H1 (cell line): ENCODE results near the gene IP6K1. TPM values are rescaled to one million over a fixed set of nuclear protein-coding genes. Genes with fewer than 3 reads are reported as not detected.

Experiments
- CTCF ChIA-PET: fragments of 300-600 bp; sonication (Branson Sonifier 250); formaldehyde crosslinking; loops from one replicate; lab custom pipeline; 2021; ENCODE audit not compliant: partially characterized antibody; lab: Charles Lee
- POLR2A ChIA-PET: fragments of 300-600 bp; sonication (Branson Sonifier 250); formaldehyde crosslinking; loops from one replicate; lab custom pipeline; 2021; ENCODE audit warnings: inconsistent platforms; ENCODE audit not compliant: partially characterized antibody; lab: Charles Lee
- DNase-seq, 2 experiments: peaks; one replicate each; pipeline versions ENCODE4 v3.0.0 to v3.0.0-alpha.2; 2010 to 2022; ENCODE audit warnings: low spot score in 2 of 2, low read depth in 1 of 2, mixed read lengths in 1 of 2
- FAIRE-seq: peaks from 2 replicates; lab custom pipeline; 2011; peaks lifted over from hg19 to GRCh38; lab: Jason Lieb, UNC
- H2AFZ ChIP-seq: 2 replicates; pipeline ENCODE4 v1.8.1; 2012; ENCODE audit warnings: low read length, inconsistent platforms
- H2AK5ac ChIP-seq: 2 replicates; pipeline ENCODE4 v1.6.1; 2013; ENCODE audit warnings: low read depth, low read length
- H2BK120ac ChIP-seq: replicated peaks from 2 replicates; pipeline ENCODE3; 2013; ENCODE audit warnings: low read depth, low read length, inconsistent platforms
- H2BK12ac ChIP-seq: 2 replicates; pipeline ENCODE4 v1.6.1; 2013; ENCODE audit warnings: low read depth, low read length
- H2BK15ac ChIP-seq: 2 replicates; pipeline ENCODE4 v1.6.1; 2013; ENCODE audit warnings: low read length
- H2BK20ac ChIP-seq: 2 replicates; pipeline ENCODE4 v1.6.1; 2013; ENCODE audit warnings: low read length
- H2BK5ac ChIP-seq: 2 replicates; pipeline ENCODE4 v1.6.1; 2013; ENCODE audit warnings: low read depth, low read length
- H3K14ac ChIP-seq: 2 replicates; pipeline ENCODE4 v1.6.1; 2013; ENCODE audit warnings: inconsistent platforms; ENCODE audit not compliant: insufficient read length
- H3K18ac ChIP-seq: 2 replicates; pipeline ENCODE4 v1.6.1; 2013; ENCODE audit warnings: low read length; ENCODE audit errors: extremely low read depth
- H3K23ac ChIP-seq: 2 replicates; pipeline ENCODE4 v1.6.1; 2013; ENCODE audit warnings: inconsistent platforms; ENCODE audit not compliant: insufficient read length
- H3K23me2 ChIP-seq: 2 replicates; pipeline ENCODE4 v1.6.1; 2013; ENCODE audit warnings: low read depth, low read length
- H3K27ac ChIP-seq: 2 replicates; pipeline ENCODE4 v1.6.1; 2011; ENCODE audit warnings: low read depth, low read length, inconsistent platforms
- H3K27me3 ChIP-seq, 4 experiments: replicated peaks in 1 of 4; 1 replicate in 1 of 4; 2 replicates in 3 of 4; pipeline versions ENCODE4 v1.6.1 to v1.8.1; 2011 to 2013; ENCODE audit warnings: low read length in 3 of 4, mild to moderate bottlenecking in 3 of 4, inconsistent platforms in 2 of 4, mixed read lengths in 2 of 4, moderate library complexity in 1 of 4; ENCODE audit not compliant: control insufficient read depth in 3 of 4, insufficient read depth in 3 of 4; ENCODE audit errors: extremely low read depth in 1 of 4
- H3K36me3 ChIP-seq, 4 experiments: 2 replicates each; pipeline versions ENCODE4 v1.6.1 to v1.8.1; 2011 to 2013; ENCODE audit warnings: mild to moderate bottlenecking in 4 of 4, low read length in 3 of 4, moderate library complexity in 2 of 4, control low read depth in 1 of 4, inconsistent platforms in 1 of 4; ENCODE audit not compliant: insufficient read depth in 4 of 4, control insufficient read depth in 2 of 4
- H3K4ac ChIP-seq: replicated peaks from 2 replicates; pipeline ENCODE3; 2013; ENCODE audit warnings: low read length, low read depth, mixed read lengths, inconsistent platforms; ENCODE audit not compliant: insufficient read length
- H3K4me1 ChIP-seq, 4 experiments: replicated peaks in 1 of 4; 1 replicate in 1 of 4; 2 replicates in 3 of 4; pipeline versions ENCODE4 v1.6.1 to v1.8.1; 2011 to 2013; ENCODE audit warnings: low read length in 3 of 4, inconsistent platforms in 2 of 4, mixed read lengths in 1 of 4; ENCODE audit not compliant: insufficient read depth in 4 of 4, control insufficient read depth in 3 of 4
- H3K4me2 ChIP-seq, 2 experiments: 2 replicates each; pipeline versions ENCODE4 v1.6.1 to v1.8.1; 2011 to 2013; ENCODE audit warnings: low read depth in 2 of 2, low read length in 2 of 2, control low read depth in 1 of 2, inconsistent platforms in 1 of 2, mild to moderate bottlenecking in 1 of 2; ENCODE audit not compliant: insufficient read depth in 1 of 2
- H3K4me3 ChIP-seq, 4 experiments: fragments of 200-600, 300-600 bp in 1 of 4; sonication (generic), shearing (Covaris generic), sonication (Bioruptor Twin) in 1 of 4; 2 replicates each; pipeline versions ENCODE4 v1.5.1 to v1.8.1; 2011 to 2016; ENCODE audit warnings: low read length in 4 of 4, low read depth in 3 of 4, control low read depth in 2 of 4, inconsistent platforms in 2 of 4, mild to moderate bottlenecking in 2 of 4, mixed read lengths in 1 of 4, moderate library complexity in 1 of 4; ENCODE audit not compliant: insufficient read depth in 2 of 4; ENCODE audit errors: extremely low read depth in 1 of 4
- H3K56ac ChIP-seq: replicated peaks from 2 replicates; pipeline ENCODE3; 2013; ENCODE audit warnings: low read depth, mild to moderate bottlenecking, mixed read lengths, low read length, inconsistent platforms; ENCODE audit not compliant: insufficient read length
- H3K79me1 ChIP-seq: 2 replicates; pipeline ENCODE4 v1.6.1; 2013; ENCODE audit warnings: low read depth, low read length, control low read depth
- H3K79me2 ChIP-seq, 2 experiments: 2 replicates each; pipeline versions ENCODE4 v1.6.1 to v1.8.1; 2012 to 2013; ENCODE audit warnings: low read length in 2 of 2, mild to moderate bottlenecking in 2 of 2, inconsistent platforms in 1 of 2; ENCODE audit not compliant: insufficient read depth in 2 of 2, control insufficient read depth in 1 of 2
- H3K9ac ChIP-seq, 4 experiments: replicated peaks in 1 of 4; 1 replicate in 1 of 4; 2 replicates in 3 of 4; pipeline versions ENCODE4 v1.6.1 to v1.8.1; 2011 to 2013; ENCODE audit warnings: low read depth in 3 of 4, low read length in 3 of 4, control low read depth in 2 of 4, mild to moderate bottlenecking in 2 of 4, moderate library complexity in 2 of 4, inconsistent platforms in 1 of 4; ENCODE audit errors: extremely low read depth in 1 of 4
- H3K9me3 ChIP-seq, 2 experiments: 2 replicates each; pipeline versions ENCODE4 v1.6.1 to v1.8.1; 2012 to 2013; ENCODE audit warnings: mild to moderate bottlenecking in 2 of 2, moderate library complexity in 2 of 2, control low read depth in 1 of 2, inconsistent platforms in 1 of 2, low read depth in 1 of 2, low read length in 1 of 2, mixed read lengths in 1 of 2; ENCODE audit not compliant: insufficient read depth in 2 of 2
- H4K20me1 ChIP-seq, 2 experiments: replicated peaks in 1 of 2; 2 replicates each; pipeline versions ENCODE3 to v1.8.1; 2011 to 2013; ENCODE audit warnings: inconsistent platforms in 2 of 2, low read length in 2 of 2, mild to moderate bottlenecking in 1 of 2; ENCODE audit not compliant: insufficient read depth in 2 of 2, control insufficient read depth in 1 of 2
- H4K5ac ChIP-seq: 2 replicates; pipeline ENCODE4 v1.6.1; 2013; ENCODE audit warnings: low read length, low read depth, mixed read lengths, inconsistent platforms; ENCODE audit not compliant: insufficient read length
- H4K8ac ChIP-seq: 2 replicates; pipeline ENCODE4 v1.8.0; 2013; ENCODE audit warnings: mild to moderate bottlenecking, moderate library complexity, low read length, inconsistent platforms; ENCODE audit not compliant: insufficient read depth; ENCODE audit errors: extremely low read depth
- H4K91ac ChIP-seq: replicated peaks from 2 replicates; pipeline ENCODE3; 2013; ENCODE audit warnings: low read length, mixed read lengths, inconsistent platforms; ENCODE audit not compliant: insufficient read length
- ASH2L ChIP-seq: fragments of 200-600, 300-600 bp; sonication (generic); IDR thresholded peaks from one replicate; pipeline ENCODE4 v1.7.1; 2017; ENCODE audit warnings: low read length
- ATF2 ChIP-seq: IDR thresholded peaks from 2 replicates; pipeline ENCODE4 v1.6.1; 2012; ENCODE audit warnings: low read length, inconsistent platforms
- BRCA1 ChIP-seq: IDR thresholded peaks from 2 replicates; pipeline ENCODE4 v1.6.1; 2012; ENCODE audit warnings: low read depth, low read length, improper control_type of control experiment
- CEBPB ChIP-seq: IDR thresholded peaks from 2 replicates; pipeline ENCODE4 v1.6.1; 2012; ENCODE audit warnings: low read depth, low read length
- CHD1 ChIP-seq: IDR thresholded peaks from 2 replicates; pipeline ENCODE4 v1.6.1; 2012; ENCODE audit warnings: low read depth, low read length, improper control_type of control experiment
- HDAC2 ChIP-seq, 2 experiments: fragments of 300-600 bp in 1 of 2; sonication (generic) in 1 of 2; IDR thresholded peaks; 2 replicates each; pipeline ENCODE4 v1.6.1; 2011 to 2012; ENCODE audit warnings: low read depth in 2 of 2, low read length in 2 of 2, mild to moderate bottlenecking in 2 of 2, moderate library complexity in 2 of 2, borderline replicate concordance in 1 of 2, inconsistent platforms in 1 of 2
- PHF8 ChIP-seq: fragments of 200-600 bp; sonication (generic); conservative IDR thresholded peaks from 2 replicates; pipeline ENCODE4 v1.7.1; 2012; ENCODE audit warnings: low read depth, mild to moderate bottlenecking, inconsistent platforms, low read length, moderate library complexity
- RAD21 ChIP-seq, 2 experiments: IDR thresholded peaks in 1 of 2; conservative IDR thresholded peaks in 1 of 2; 2 replicates each; pipeline ENCODE4 v1.6.1; 2011; ENCODE audit warnings: low read depth in 2 of 2, low read length in 2 of 2, improper control_type of control experiment in 1 of 2, inconsistent platforms in 1 of 2, mild to moderate bottlenecking in 1 of 2, moderate library complexity in 1 of 2
- TBP ChIP-seq: IDR thresholded peaks from 2 replicates; pipeline ENCODE4 v1.6.1; 2011; ENCODE audit warnings: low read depth, low read length, improper control_type of control experiment
- WGBS, 2 experiments: shearing (Covaris generic) in 1 of 2; methylation state at CpG; one replicate each; pipeline versions ENCODE4 v1.1.6 to v1.1.7; 2013 to 2015; ENCODE audit warnings: low lambda C conversion rate in 2 of 2, mixed read lengths in 2 of 2, inconsistent platforms in 1 of 2, low coverage in 1 of 2, missing lambda C conversion rate in 1 of 2; ENCODE audit not compliant: insufficient replicate concordance in 2 of 2, insufficient coverage in 1 of 2, insufficient read length in 1 of 2; ENCODE audit errors: extremely low coverage in 1 of 2, missing lambda C conversion rate in 1 of 2; 5-methylcytosine and 5-hydroxymethylcytosine counted together
- polyA plus RNA-seq, 7 experiments: library from polyadenylated mRNA; depleted of rRNA in 3 of 7; stranded (reverse) in 5 of 7; unstranded in 2 of 7; fragments of >200 nt in 5 of 7; fragments of 200-250 nt in 2 of 7; gene quantifications; 1 replicate in 5 of 7; 2 replicates in 1 of 7; 4 replicates in 1 of 7; pipeline versions ENCODE4 v1.2.1 to v1.2.3, GENCODE V29; 2011 to 2013; ENCODE audit warnings: missing spikeins in 2 of 7, mixed read lengths in 2 of 7
- total RNA-seq: library from RNA; stranded (reverse); fragmentation: NEBNext Ultra II Directional; extraction: Animal tissue kit (Norgen Biotek cat#: 25700); gene quantifications from 2 replicates; pipeline ENCODE4 v1.2.1, GENCODE V29; 2021

Gene IP6K1
- total and polyA plus RNA-seq, 2 of the 8 experiments (the other 6 are each of a cell fraction or from before 2014, with no cell fraction given): 31.5 to 35.2 TPM

DNA sequence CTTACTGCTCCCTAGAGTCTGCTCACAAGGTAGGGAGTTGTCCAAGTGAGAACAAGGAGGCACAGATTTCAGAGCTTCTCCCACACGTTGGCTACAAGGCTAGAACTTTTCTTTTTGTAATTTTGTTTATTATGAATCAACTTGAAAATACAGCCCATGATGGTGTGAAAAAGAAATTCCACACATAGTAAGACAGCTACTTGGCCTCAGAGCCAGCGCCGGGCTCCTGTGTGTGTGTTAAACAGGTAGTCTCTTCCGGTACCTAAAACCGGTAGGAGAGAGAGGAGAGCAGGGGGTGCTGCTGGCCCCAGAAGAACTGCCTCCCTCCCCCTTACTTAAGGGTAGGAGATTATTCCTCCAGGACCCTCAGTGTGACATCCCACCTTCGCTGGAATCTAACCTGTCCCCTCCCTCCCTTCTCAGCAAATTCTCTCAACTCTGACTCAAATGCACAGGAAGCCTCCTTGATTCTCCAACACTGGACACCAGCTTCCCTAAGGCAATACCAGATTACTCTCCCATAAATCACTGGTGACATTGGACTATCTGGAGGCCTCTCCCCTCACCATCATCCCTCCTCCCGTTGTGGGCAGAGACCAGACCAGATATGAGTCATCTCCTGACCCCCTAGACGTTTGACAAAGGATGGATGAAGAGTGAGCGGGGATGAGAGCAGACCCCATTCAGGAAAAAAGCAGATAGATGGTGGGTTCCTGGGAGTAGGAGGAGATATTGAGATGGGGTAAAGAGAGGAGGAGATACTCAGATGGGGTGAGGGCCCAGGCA is 4.5 kb upstream of the IP6K1 start:
- H3K4me2 ChIP-seq: peak overlapping the region in 1 of 2 experiments; percentile 27; a peak in 1 of 4 replicates
- WGBS, 2 experiments: 84% methylated on average over 9 of the region's 9 CpGs; no CpG with 5 or more reads in 1 of the 2 experiments
- H3K23ac ChIP-seq: no peak overlapping the region
- TF ChIP-seq ASH2L: no peak
- no peak for TF ChIP-seq HDAC2 (IDR thresholded peaks at IDR 0.05; ENCODE audit: borderline replicate concordance in 1 of 2, low read depth in 2 of 2, low read length in 2 of 2)
- no peak for TF ChIP-seq TBP
- no peak for TF ChIP-seq CHD1
- no peak for TF ChIP-seq BRCA1
- no peak for TF ChIP-seq CEBPB
- no peak for TF ChIP-seq PHF8
- TF ChIP-seq ATF2: no peak
- no peak for TF ChIP-seq RAD21 (IDR thresholded peaks at IDR 0.05 in 1 of 2, conservative IDR thresholded peaks at IDR 0.05 in 1 of 2; ENCODE audit: low read depth in 2 of 2, low read length in 2 of 2)

More for the DNA sequence above, 4.5 kb upstream of the IP6K1 start:
- 0 out of 2 replicates have a peak, but pooled peaks cover 1% of the 10 kb centered on the region for H3K79me1 ChIP-seq
- no peak overlapping the region for H3K4me3 ChIP-seq
- H2BK120ac ChIP-seq: no peak overlapping the region
- DNase-seq: no peak
- ChIA-PET CTCF (interaction anchor here (1.3 kb wide), 1 partner anchor 139 kb away, joined by 4 read pairs; the partner anchor contains the start of gene MON1A), POLR2A (interaction anchor here (0.6 to 1.0 kb wide), 3 partner anchors 9 to 14 kb away, joined by 3 read pairs; no protein-coding TSS in a partner anchor)
- no peak overlapping the region for H3K18ac ChIP-seq
- no peak overlapping the region for H3K4ac ChIP-seq
- no peaks in the 10 kb centered on the region for H3K36me3 ChIP-seq
- H3K27me3 ChIP-seq: peaks cover 0 to 2% (median 0%) of the 10 kb centered on the region in 4 experiments; a peak in 2 of 7 replicates
- peaks cover 0 to 5% (median 2%) of the 10 kb centered on the region in 4 experiments; a peak in 2 of 7 replicates for H3K4me1 ChIP-seq
- peaks cover 0 to 1% of the 10 kb centered on the region in 2 experiments; a peak in 2 of 4 replicates for H3K79me2 ChIP-seq
- H2AFZ ChIP-seq: no peak overlapping the region
- no peak overlapping the region for H3K9ac ChIP-seq
- no peaks in the 10 kb centered on the region for H3K9me3 ChIP-seq
- no peak overlapping the region for H2BK12ac ChIP-seq
- H4K91ac ChIP-seq: no peak overlapping the region
- no peak for FAIRE-seq
- H4K20me1 ChIP-seq: peaks cover 0 to 2% of the 10 kb centered on the region in 2 experiments
- H3K14ac ChIP-seq: no peak overlapping the region
- no peak overlapping the region for H3K56ac ChIP-seq
- 0 out of 2 replicates have a peak, but pooled peaks cover 5% of the 10 kb centered on the region for H3K23me2 ChIP-seq
- H2BK15ac ChIP-seq: no peak overlapping the region
- H3K27ac ChIP-seq: no peak overlapping the region
- H4K8ac ChIP-seq: no peak overlapping the region
- no peak overlapping the region for H2AK5ac ChIP-seq
- H2BK20ac ChIP-seq: no peak overlapping the region
- H2BK5ac ChIP-seq: no peak overlapping the region
- H4K5ac ChIP-seq: no peak overlapping the region
